HG03558 (cell line): ENCODE results near the gene AMOT.

Experiments
- ATAC-seq: cut with Tn5 transposase; IDR thresholded peaks from one replicate; pipeline ENCODE4 v1.9.1; 2021; ENCODE audit warnings: moderate number of reproducible peaks; ENCODE audit not compliant: unreplicated experiment; ENCODE audit errors: extremely low read depth

Gene AMOT

DNA sequence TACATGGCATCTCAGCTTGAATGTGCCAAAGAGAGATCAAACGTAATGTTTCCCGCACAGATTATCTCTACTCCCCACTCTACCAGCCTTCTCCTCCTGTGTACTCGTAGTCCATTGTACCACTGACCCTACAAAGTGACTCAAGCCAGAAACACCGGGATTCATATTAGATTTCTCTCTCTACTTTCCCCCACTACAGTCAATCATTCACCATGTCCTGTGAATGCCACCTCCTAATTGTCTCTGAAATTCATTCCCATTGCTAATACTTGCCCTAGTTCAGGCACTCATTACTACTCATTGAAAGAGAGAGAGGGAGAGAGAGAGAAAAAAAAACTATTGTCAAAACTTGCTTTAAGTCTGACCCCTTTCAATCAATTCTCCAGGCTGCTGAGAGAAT, 82.7 kb downstream of the AMOT start:
- no peak for ATAC-seq

DNA sequence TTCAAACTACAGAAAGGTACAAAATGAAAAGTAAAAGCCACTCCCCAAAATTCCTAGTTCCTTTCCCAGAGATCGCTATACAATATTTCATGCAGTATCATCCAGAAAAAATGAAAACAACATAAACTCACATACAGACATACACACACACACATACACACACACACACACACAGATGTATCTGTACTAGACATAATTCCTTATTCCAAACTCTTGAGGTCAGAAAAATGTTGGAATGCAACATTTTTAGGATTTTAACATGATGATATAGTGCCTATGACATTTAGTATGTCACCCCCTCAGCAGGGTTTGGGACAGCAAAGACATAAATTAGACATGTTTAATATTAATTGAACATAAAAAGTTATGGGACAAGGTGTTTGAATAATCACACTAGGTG, 87.5 kb downstream of the AMOT start:
- ATAC-seq, result no peak

DNA sequence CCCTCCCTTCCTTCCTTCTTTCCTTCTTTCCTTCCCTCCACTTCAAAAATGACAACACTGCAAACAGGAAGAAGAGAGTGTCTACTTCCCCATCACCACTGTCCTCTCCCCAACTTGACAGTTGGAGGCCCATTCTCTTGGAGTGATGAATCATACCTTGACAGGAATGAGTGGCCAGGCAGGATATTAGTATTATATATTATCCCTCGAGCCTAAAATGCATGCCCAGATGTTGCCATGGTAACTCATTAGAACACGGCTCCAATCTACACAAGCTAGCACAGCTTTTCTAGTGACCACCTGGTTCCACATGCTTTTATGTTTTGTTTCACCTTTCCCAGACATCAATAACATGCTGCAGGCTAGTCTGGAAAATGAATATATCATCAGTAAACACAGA, 89.6 kb downstream of the AMOT start:
- no peak for ATAC-seq

DNA sequence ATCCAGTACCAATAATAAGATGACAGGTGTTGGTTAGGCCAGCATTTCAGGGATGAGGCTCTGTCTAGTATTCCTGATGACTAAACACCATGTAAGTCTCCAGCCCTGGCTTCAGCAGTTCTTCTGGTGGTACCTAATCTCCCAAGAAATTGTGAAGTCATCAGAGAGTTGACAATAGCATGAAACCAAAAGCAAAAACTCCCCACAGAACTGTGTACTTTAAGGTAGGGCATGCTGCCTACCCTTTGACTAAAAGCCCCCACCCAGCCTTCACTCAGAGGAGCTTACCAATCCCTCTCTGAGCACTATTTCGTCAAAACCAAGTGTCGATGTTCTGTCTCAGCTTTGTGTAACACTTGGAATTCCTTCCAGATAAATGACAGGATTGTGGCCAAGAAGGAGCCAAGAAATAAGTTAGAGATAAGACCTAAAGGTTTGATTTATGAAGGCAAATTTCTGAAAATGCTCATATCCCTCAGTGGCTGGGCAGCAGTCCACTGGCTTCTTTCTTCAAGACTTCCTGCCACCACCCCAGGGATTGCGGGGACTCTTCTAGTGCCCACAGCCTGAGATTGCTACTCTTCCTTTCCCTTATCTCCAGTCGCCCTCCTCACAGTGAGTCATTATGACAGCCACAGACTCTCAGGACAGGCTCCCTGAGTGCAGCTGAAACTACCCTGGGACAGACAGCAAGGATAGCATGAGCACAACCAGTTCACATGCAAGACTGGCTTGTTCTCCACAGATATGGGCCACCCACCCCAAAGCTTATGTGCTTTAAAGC, 93.6 kb downstream of the AMOT start:
- no peak for ATAC-seq

DNA sequence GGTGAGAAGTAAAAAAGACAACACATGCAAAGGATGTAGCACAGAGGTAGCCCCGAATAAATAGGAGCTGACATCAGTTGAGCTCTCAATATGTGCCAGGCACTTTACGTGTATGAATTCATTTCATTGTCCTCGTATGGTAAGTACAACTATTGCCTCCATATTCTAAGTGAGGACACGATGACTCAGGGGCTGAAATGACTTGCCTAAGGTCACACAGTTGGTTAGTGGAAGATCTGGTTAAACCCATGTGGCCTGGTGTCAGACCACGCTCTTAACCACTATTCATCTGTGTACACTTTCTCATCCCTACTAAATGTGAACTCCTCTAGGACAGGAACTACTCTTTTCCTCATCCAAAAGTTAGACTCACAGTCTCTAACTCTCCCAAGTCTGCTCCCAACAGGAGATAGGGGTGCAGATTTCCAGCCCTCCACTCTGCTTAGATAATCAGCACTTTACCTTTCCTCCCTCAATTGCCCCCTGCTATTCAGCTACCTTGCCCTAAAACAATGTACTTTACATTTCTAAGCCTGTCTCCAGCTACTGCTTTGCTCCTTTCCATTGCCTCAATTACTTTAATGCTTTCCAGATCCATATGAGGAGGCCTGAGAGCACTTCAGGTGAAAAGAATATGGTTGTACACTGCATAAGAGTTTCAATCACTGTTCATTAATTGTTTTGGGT, 102.1 kb downstream of the AMOT start:
- ATAC-seq, result peak; percentile 55

DNA sequence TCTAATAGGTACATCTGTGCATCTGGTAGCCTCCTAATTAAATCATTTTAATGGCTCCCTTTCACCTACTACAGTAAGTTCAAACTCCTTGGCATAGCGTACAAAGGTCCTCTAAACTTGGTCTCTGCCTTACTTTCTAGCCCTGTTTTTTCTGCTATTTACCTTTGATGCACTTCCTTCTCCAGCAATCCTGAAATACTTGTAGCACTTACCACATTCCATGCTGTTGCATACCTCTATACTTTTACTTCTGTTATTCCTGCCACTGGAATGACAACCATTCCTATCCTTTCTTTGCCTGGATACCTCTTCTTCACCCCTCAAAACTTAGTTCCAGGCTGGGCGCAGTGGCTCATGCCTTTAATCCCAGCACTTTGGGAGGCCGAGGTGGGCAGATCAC, 104.3 kb downstream of the AMOT start:
- ATAC-seq, result no peak

DNA sequence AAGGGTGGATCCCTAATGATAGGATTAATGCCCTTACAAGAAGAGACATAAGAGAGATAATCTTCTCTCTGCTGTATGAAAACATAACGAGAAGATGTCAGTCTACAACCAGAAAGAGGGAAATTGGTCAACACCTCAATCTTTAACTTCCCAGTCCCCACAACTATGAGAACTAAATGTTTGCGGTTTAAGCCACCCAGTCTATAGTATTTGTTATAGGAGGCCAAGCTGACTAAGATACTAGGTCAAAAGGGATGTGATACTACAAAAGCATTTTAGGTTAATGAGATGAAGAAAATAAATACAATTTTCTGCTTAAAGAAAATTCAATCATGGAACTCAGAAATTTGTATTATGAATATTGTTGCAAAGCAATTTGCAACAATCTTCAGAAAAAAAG, 105.5 kb downstream of the AMOT start:
- no peak for ATAC-seq

DNA sequence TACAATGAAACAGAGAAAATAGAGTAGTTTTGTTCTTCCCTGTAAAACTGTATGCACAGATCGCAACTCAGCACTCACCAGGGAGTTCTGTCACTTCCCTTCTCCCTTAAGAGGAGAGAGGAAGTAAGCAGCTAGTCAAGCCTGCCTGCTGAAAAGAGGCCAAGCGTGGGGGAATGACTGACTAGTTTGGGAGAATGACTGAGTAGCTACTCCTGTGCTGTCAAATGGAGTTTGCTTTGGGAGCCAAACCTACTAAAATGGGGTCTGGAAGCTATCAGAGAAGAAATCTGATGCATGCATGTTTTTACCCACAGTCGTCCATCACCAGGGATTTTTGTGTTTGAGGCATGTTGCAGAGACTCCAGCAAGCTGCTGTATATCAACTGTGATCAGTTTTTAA, 106.3 kb downstream of the AMOT start:
- ATAC-seq, result no peak

DNA sequence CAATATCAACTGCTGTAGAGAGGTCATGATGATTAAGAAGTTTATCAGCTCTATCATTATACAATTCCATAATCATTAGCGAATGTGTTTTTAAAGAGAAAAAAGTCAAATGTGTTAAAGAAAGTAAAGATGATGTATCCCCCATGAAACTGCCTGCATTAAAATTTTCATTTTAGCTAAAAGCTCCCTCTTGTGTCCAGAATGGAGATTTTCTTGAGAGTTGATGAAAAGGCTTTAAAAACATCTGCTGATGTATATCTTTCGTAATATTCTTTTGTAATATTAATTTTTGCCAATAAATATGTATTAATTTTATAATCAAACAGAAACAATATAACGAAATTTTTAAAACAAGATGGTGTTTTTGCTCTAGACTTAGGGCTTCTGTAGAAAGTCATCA, 108.8 kb downstream of the AMOT start:
- ATAC-seq, result no peak
